Caco-2 (cell line): ENCODE data around the gene EN1. TPM values are rescaled to one million over a fixed set of nuclear protein-coding genes. Genes with fewer than 3 reads are reported as not detected.

Source experiments
- BruUV-seq: library from RNA; stranded (reverse); fragments of 400-500 nt; replicated peaks from 2 replicates; lab custom pipeline; 2021; lab: Mats Ljungman, UMichigan
- CTCF ChIA-PET: fragments of 300-600 bp; sonication (Branson Sonifier 250); formaldehyde crosslinking; loops from one replicate; lab custom pipeline; 2022; ENCODE audit warnings: antibody characterized with exemption; lab: Charles Lee
- POLR2A ChIA-PET: fragments of 300-600 bp; sonication (Branson Sonifier 250); formaldehyde crosslinking; loops from one replicate; lab custom pipeline; 2022; ENCODE audit warnings: antibody characterized with exemption; lab: Charles Lee
- DNase-seq, 2 experiments: peaks; one replicate each; pipeline versions ENCODE4 v3.0.0 to v3.0.0-alpha.2; 2020 to 2022
- H3K27me3 ChIP-seq: replicated peaks from 2 replicates; pipeline ENCODE4 v1.6.0; 2011; ENCODE audit warnings: low read length; ENCODE audit not compliant: control insufficient read depth, insufficient read depth
- H3K36me3 ChIP-seq: 2 replicates; pipeline ENCODE4 v1.5.1; 2011; ENCODE audit warnings: low read length; ENCODE audit not compliant: control insufficient read depth, insufficient read depth
- H3K4me1 ChIP-seq: fragments of 250-450 bp; sonication (Bioruptor Pico); 2 replicates; pipeline ENCODE4 v1.5.1; 2020; ENCODE audit warnings: mild to moderate bottlenecking
- H3K4me3 ChIP-seq: 2 replicates; pipeline ENCODE4 v1.5.1; 2011; ENCODE audit warnings: low read depth, mild to moderate bottlenecking, control low read depth, low read length
- H3K9me3 ChIP-seq: fragments of 250-450 bp; sonication (Bioruptor Pico); 2 replicates; pipeline ENCODE4 v1.5.1; 2020; ENCODE audit warnings: mild to moderate bottlenecking, moderate library complexity
- H3K27ac Mint-ChIP-seq: one replicate; pipeline ENCODE4 v1.8.0; 2022; ENCODE audit warnings: mixed read lengths; ENCODE audit not compliant: unreplicated experiment
- H3K27me3 Mint-ChIP-seq: one replicate; pipeline ENCODE4 v1.8.0; 2022; ENCODE audit warnings: mixed read lengths; ENCODE audit not compliant: insufficient read depth, unreplicated experiment
- H3K36me3 Mint-ChIP-seq: one replicate; pipeline ENCODE4 v1.8.0; 2022; ENCODE audit warnings: mild to moderate bottlenecking, mixed read lengths; ENCODE audit not compliant: insufficient read depth, unreplicated experiment
- H3K4me1 Mint-ChIP-seq: one replicate; pipeline ENCODE4 v1.8.0; 2022; ENCODE audit warnings: low read depth, mixed read lengths; ENCODE audit not compliant: unreplicated experiment
- H3K4me3 Mint-ChIP-seq: one replicate; pipeline ENCODE4 v1.8.0; 2022; ENCODE audit warnings: mild to moderate bottlenecking, moderate library complexity, mixed read lengths; ENCODE audit not compliant: unreplicated experiment
- H3K9me3 Mint-ChIP-seq: one replicate; pipeline ENCODE4 v1.8.0; 2022; ENCODE audit warnings: mixed read lengths; ENCODE audit not compliant: unreplicated experiment
- intact Hi-C: fragments of 100-400 bp; cut with micrococcal nuclease; formaldehyde crosslinking; loops from one replicate; pipeline ENCODE4 v1.10.0; 2022; ENCODE audit not compliant: unreplicated experiment
- total RNA-seq: library from RNA; stranded (reverse); gene quantifications from 2 replicates; pipeline ENCODE4 v1.2.3, GENCODE V29; 2022
- TF ChIP-seq, protein P1 (sequence below), 2 experiments: fragments of 200-600 bp in 1 of 2; IDR thresholded peaks; 1 replicate in 1 of 2; 2 replicates in 1 of 2; pipeline versions ENCODE4 v1.5.1 to v1.8.0; 2011 to 2022; ENCODE audit warnings: antibody characterized with exemption in 1 of 2, control low read depth in 1 of 2, inconsistent platforms in 1 of 2, low read depth in 1 of 2, low read length in 1 of 2, mild to moderate bottlenecking in 1 of 2, moderate library complexity in 1 of 2; ENCODE audit not compliant: insufficient read depth in 1 of 2, severe bottlenecking in 1 of 2, unreplicated experiment in 1 of 2

EN1 gene
- total RNA-seq, 1 experiment from 2014 or later: 0.16 TPM

DNA sequence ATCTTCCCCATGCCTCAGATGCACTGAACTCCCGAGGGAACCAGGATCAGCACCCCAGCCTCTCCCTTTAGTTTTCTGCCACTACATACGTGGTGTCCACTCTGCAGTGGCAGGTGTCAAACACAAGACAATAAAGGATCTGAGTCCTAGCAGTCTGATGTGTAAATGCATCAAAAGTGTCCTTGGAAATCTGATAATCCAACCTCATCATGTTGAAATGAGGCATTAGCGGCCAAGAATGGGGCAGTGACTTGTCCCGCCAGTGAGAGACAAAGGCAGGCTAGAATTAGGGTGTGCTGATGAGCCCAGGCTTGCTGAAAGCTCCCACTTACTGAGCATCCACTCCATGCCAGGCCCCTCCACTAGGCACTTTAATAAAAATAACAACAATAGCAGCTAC lies 52.9 kb downstream of the EN1 start:
- intact Hi-C loops: no loop called here
- Histone ChIP-seq H3K27me3 (no peaks in the 10 kb centered on the region), H3K4me3 (no peak overlapping the region), H3K4me1 (no peaks in the 10 kb centered on the region), H3K9me3 (no peaks in the 10 kb centered on the region), H3K36me3 (no peaks in the 10 kb centered on the region)
- ChIA-PET CTCF (no interaction called here), POLR2A (no interaction called here)
- H3K27ac Mint-ChIP-seq: no peak overlapping the region
- peaks cover 30% of the 10 kb centered on the region for H3K27me3 Mint-ChIP-seq
- H3K9me3 Mint-ChIP-seq: no peaks in the 10 kb centered on the region
- no TSS peak for BruUV-seq
- DNase-seq: no peak
- H3K4me1 Mint-ChIP-seq: no peaks in the 10 kb centered on the region
- H3K4me3 Mint-ChIP-seq: no peak overlapping the region
- no peaks in the 10 kb centered on the region for H3K36me3 Mint-ChIP-seq
- TF ChIP-seq, protein P1, sequence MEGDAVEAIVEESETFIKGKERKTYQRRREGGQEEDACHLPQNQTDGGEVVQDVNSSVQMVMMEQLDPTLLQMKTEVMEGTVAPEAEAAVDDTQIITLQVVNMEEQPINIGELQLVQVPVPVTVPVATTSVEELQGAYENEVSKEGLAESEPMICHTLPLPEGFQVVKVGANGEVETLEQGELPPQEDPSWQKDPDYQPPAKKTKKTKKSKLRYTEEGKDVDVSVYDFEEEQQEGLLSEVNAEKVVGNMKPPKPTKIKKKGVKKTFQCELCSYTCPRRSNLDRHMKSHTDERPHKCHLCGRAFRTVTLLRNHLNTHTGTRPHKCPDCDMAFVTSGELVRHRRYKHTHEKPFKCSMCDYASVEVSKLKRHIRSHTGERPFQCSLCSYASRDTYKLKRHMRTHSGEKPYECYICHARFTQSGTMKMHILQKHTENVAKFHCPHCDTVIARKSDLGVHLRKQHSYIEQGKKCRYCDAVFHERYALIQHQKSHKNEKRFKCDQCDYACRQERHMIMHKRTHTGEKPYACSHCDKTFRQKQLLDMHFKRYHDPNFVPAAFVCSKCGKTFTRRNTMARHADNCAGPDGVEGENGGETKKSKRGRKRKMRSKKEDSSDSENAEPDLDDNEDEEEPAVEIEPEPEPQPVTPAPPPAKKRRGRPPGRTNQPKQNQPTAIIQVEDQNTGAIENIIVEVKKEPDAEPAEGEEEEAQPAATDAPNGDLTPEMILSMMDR (IDR thresholded peaks at IDR 0.05; ENCODE audit: insufficient read depth in 1 of 2, low read depth in 1 of 2, low read length in 1 of 2, severe bottlenecking in 1 of 2, unreplicated experiment in 1 of 2): no peak

Other genes with a start within 250 kb of the EN1 start
- gene MARCO, start 94.5 kb upstream of the EN1 start, total RNA-seq: 0.43 TPM in 1 of 2 replicates, not detected in the other